ENCODE results near the gene NTMT2.
"Not testable (repeated sequence)": the region's sequence is repeated elsewhere in the genome, so short reads cannot be mapped to it uniquely, and the experiment has no call there.

The NTMT2 gene

GRCh38 chr1:170145770-170146676 lies at the start of gene NTMT2:
TSS of gene NTMT2 (plus strand) at chr1:170145959. CDS start at chr1:170146108, 149 bp downstream.
- DNase-seq (ENCODE audit: low read depth in 2 of 2): no peak

DNA sequence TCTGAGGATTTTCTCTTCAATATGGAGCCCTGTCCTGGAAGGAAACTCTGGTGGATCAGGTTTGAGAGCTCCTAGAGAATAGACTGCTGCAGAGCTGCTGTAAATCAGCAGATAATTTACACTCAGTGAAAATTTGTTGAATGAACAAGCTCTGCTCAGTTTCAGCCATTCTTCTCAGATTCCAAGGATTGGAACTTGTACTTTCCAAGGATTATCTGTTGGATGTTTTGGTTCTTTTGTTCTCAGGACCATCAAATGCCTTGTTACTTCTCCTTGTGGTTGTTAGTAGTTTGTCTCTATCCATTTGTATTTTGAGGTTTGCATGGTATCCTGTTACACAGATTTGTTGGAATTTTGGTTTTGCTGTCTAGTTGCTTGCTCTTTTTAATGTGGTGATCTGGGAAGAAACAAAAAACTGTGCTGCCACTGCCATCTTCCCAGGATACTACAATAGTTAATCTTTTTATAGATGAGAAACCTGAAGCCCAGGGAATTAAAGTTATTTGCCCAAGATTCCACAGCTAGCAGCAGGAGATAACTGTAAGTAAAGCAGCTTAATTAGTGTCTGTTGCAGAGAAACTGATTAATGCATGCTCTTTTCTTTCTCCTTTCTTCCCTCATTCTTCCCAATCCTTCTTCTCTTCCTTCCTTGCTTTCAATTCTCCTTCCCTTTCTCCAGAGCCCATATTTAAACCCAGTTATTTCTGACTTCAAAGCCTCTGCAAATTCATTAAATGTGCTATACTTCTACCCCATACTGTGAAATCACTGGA lies 49.6 kb upstream of the NTMT2 start:
- DNase-seq (ENCODE audit: low read depth in 2 of 2): no peak

DNA sequence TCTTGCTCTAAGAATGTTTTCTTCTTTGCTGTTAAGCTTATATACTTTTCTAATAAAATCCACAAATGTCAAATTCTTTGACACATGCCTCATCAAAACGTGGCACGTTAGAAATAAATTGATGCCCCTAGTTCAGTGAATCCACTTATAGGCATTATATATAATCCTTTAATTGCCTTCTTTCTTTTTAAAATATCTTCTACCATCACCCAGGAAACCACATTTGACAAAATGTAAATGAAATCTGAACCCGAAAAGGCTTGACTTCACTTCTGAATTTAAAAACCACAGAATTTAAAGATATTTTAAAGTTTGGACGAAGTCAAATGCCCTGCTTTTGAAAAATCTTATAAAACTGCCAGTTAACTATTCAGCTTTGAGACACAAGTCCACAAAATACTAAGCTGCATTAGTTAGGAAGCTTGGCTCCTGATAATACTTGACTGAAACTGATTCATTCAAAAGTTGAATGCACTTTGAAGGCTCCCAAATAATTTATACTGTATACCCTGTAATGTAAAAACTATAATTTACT lies 48.9 kb upstream of the NTMT2 start:
- no peak for DNase-seq (ENCODE audit: low read depth in 2 of 2)

DNA sequence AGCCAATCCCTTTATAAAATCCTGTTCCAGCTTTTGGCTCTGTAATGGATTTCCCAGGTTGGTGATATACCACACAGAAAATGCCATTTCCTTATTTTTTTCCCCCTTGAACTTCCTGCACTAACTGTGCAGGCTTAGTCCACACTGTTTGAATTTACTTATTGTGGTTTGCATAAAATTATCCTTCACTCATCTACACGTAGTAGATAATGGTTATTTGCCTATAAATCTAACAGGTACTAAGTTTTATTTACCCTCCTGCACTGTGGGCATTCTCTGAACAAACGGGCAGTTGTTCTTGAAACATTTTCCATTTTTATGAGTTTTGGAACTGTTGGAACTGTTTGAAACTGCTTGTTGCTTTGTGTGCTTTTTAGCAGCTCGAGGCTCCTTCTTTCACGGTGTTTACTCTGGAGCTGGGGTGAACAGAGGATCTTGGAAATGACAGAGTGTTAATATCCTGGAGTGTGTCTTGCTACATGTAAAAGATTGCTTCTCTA lies 48.3 kb upstream of the NTMT2 start:
- no peak for DNase-seq (ENCODE audit: low read depth in 2 of 2)

- DNase-seq (ENCODE audit: low read depth in 2 of 2): not testable (repeated sequence)
Measured at GRCh38 chr1:170113140-170113539, 32.6 kb upstream of the NTMT2 start.

GRCh38 chr1:170114906-170115305 lies 30.9 kb upstream of the NTMT2 start:
- no peak for DNase-seq (ENCODE audit: low read depth in 2 of 2)

- DNase-seq (ENCODE audit: low read depth in 2 of 2): no peak
Measured at GRCh38 chr1:170122366-170122765, 23.4 kb upstream of the NTMT2 start.

- DNase-seq (ENCODE audit: low read depth in 2 of 2): no peak
Measured at GRCh38 chr1:170125269-170125668, 20.5 kb upstream of the NTMT2 start.

DNA sequence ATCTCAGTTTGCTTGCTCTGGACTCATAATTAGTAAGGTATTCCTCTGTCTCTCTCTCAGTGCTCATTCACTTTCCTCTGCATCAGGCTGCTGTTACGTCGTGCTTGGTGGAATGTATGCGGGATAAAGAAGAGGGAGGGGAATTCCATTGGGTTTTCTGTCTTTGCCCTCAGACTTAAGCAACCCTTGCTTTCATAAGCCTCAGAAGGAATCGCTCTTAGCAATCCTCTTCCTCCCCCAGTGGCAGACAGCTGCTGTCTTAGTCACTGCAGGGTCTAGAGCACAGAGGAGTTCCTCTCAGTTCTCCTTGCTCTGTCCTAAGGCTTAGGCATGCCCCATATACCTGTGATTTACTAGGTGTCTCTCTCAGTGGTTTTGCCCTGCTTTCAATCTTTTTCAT lies 19.1 kb upstream of the NTMT2 start:
- DNase-seq (ENCODE audit: low read depth in 2 of 2): no peak

- DNase-seq (ENCODE audit: low read depth in 2 of 2): no peak
Measured at GRCh38 chr1:170131450-170131849, 14.3 kb upstream of the NTMT2 start.

- DNase-seq (ENCODE audit: low read depth in 2 of 2): no peak
Measured at GRCh38 chr1:170131984-170132383, 13.8 kb upstream of the NTMT2 start.

- no peak for DNase-seq (ENCODE audit: low read depth in 2 of 2)
Measured at GRCh38 chr1:170133766-170134495, 11.8 kb upstream of the NTMT2 start.

GRCh38 chr1:170134521-170134920 lies 11.2 kb upstream of the NTMT2 start:
- DNase-seq (ENCODE audit: low read depth in 2 of 2): no peak

- no peak for DNase-seq (ENCODE audit: low read depth in 2 of 2)
Measured at GRCh38 chr1:170140371-170140770, 5.4 kb upstream of the NTMT2 start.

GRCh38 chr1:170145061-170145460 lies 698 bp upstream of the NTMT2 start:
- no peak for DNase-seq (ENCODE audit: low read depth in 2 of 2)

DNA sequence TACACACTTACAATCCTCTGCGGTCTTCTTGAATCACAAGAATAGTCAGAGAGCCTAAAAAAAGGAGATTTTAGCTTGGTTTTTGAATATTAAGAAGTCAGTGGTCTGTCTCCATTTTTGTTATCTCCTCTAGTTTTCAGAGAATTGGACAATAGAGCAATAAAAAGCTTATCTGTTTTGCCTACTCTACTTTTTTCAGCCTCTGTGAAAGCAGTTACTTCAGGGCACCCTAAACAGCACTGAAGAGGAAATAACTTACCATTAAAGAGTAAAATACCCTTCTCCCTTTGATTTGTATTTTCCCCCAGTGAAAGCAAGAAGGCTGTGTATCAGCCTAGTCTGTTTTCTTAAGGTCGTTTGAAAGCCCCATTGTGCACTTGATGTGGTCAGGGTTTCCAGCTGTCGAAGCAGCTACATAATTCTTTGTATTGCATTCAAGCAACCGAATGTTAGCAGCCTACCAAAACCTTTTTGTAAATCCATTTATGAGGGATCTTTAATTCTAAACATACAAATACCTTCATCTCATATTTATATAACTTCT lies 1.0 kb downstream of the NTMT2 start:
- no peak for DNase-seq (ENCODE audit: low read depth in 2 of 2)

- DNase-seq (ENCODE audit: low read depth in 2 of 2): no peak
Measured at GRCh38 chr1:170149241-170149640, 3.5 kb downstream of the NTMT2 start.

DNA sequence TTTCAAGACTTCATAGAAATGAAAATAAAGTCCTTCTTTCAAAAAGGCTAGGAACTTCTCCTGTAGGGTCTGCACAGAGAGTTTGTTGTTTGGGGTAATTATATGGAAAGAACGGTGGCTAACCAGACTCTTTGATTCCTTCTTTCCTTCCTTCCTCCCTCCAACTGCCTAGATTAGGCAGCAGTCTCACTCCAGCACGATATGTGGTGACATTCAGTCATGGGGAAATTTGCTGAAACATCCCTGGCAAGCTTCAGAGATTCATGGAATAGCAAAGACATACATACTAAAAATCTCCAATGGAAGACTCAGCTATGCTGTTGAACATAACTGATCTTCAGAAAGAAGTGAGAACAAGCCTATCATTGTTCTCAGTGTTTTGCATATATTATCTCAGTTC lies 4.3 kb downstream of the NTMT2 start:
- no peak for DNase-seq (ENCODE audit: low read depth in 2 of 2)

DNA sequence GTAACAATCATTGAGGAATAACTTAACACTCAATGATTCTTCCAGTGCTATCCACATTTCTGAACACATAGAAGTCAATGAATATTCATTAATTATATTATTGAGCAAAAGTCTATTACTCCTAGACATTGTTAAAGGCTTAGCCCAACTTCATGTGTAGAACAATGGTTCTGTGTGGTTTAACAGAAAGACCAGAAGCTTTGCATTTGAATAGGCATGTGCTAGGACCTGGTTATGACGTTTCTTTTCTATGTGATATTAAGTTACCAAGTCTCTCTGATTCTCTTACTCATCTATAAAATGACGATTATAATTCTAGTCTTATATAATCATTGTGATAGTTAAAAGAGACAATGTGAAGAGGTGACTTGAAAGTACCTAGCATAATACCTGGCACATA lies 5.2 kb downstream of the NTMT2 start:
- DNase-seq (ENCODE audit: low read depth in 2 of 2): no peak

DNA sequence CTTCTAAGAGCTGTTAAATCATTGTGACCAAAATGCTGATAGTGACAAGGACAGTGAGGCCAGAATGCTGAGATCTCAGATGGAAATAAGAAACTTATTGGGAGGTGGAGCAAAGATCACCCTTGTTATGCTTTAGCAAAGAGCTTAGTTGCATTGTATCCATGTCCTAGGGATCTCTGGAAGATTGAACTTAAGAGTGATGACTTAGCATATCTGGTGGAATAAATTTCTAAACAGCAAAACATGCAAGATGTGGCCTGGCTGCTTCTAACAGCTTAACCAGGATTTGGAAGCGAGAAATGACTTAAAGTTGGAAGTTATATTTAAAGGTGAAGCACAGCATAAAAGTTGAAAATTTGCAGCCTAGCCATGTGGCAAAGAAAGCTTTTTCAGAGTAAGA lies 7.7 kb downstream of the NTMT2 start:
- DNase-seq (ENCODE audit: low read depth in 2 of 2): no peak

DNA sequence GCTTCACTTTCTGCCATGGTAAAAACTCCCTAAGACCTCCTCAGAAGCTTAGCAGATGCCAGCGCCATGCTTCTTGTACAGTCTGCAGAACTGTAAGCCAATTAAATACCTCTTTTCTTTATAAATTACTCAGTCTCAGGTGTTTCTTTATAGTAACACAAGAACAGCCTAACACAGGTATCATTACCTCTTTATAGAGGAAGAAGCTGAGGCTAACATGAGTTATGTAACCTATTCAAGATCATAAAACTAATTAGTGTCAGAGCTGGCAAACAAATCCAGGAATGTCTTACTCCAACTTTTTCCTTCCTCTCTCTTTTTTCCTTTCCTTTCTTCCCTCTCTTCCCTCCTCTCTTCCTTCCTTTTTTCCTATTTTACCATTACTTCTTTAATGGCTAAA lies 9.3 kb downstream of the NTMT2 start:
- DNase-seq (ENCODE audit: low read depth in 2 of 2): no peak

GRCh38 chr1:170156594-170156993 lies 10.8 kb downstream of the NTMT2 start:
- no peak for DNase-seq (ENCODE audit: low read depth in 2 of 2)

Data from stimulated activated CD4-positive, alpha-beta T cell treated with anti-CD3 and anti-CD28 coated beads, Interleukin-1b, Interleukin-23, amount 100 ng/mL, for 4 hours (primary cell).